Neuron (in vitro differentiated cells): ENCODE measurements around the gene TP73.

Source experiments
- H2AFZ ChIP-seq: one replicate; pipeline ENCODE4 v1.6.1; 2013; ENCODE audit warnings: low read depth, mild to moderate bottlenecking, inconsistent platforms, low read length, moderate library complexity
- H3K27me3 ChIP-seq: one replicate; pipeline ENCODE4 v1.6.1; 2013; ENCODE audit warnings: low read length; ENCODE audit not compliant: insufficient read depth
- H3K36me3 ChIP-seq: one replicate; pipeline ENCODE4 v1.6.1; 2013; ENCODE audit warnings: low read length; ENCODE audit not compliant: insufficient read depth
- H3K4me1 ChIP-seq: one replicate; pipeline ENCODE4 v1.6.1; 2013; ENCODE audit warnings: low read length; ENCODE audit not compliant: insufficient read depth
- H3K4me3 ChIP-seq: 2 replicates; pipeline ENCODE4 v1.5.1; 2013; ENCODE audit warnings: mild to moderate bottlenecking, low read length, moderate library complexity
- H3K9me3 ChIP-seq: one replicate; pipeline ENCODE4 v1.6.1; 2013; ENCODE audit warnings: low read length

TP73 gene

DNA sequence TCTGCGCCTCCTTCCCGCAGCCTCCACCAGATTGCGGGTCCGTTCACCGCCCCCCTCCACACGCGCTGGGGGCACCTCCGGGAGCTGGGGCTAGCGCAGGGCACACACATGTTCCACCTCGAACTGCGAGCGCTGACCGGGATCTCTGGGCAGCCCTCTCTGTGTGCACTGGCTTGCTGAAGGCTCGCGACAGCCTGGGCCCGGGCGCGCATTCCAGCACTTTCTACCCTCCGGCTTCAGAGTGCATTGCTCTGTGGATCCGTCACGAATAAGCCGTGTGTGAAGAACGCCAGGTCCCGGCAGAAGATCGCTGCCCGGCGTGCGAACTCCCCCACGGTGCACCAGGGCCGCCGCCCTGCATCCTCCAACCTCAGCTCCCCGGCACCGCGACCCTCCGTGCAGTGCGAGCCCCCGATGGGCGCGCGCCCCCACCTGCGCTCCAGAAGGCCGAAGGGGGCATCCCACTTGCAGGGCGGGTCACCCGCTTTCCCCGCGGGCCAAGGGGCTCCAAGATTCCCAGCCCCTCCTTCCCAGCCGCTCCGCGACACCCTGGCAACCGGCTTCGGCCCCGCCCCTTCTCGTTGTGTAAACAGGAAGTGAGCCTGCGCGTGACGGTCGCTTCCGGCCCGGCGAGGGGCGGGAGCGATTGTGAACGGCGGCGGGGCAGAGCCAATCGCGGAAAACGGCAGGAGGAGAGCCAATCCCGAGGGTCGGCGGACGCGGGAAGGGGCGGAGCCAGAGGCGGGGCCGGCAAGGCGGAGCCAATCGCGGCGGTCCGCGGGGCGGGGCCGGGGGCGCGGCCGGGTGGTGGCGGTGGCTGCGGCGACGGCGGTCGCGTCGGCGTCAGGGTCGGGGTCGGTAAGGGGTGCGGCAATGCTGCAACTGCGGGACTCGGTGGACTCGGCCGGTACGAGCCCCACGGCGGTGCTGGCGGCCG is 27.8 kb upstream of the TP73 start, which contains the start of gene TPRG1L:
TPRG1L (plus strand) TSS at position 816 of the 937 bp plus-strand sequence; CDS start at position 874, 58 bp downstream.
- Histone ChIP-seq H3K9me3 (no peaks in the 10 kb centered on the region), H3K4me3 (peak within 1 kb of the TSS; percentile 87), H3K27me3 (no peaks in the 10 kb centered on the region), H3K36me3 (peaks cover 22% of the 10 kb centered on the region), H3K4me1 (peaks cover 20% of the 10 kb centered on the region), H2AFZ (peak within 1 kb of the TSS; percentile 86)

DNA sequence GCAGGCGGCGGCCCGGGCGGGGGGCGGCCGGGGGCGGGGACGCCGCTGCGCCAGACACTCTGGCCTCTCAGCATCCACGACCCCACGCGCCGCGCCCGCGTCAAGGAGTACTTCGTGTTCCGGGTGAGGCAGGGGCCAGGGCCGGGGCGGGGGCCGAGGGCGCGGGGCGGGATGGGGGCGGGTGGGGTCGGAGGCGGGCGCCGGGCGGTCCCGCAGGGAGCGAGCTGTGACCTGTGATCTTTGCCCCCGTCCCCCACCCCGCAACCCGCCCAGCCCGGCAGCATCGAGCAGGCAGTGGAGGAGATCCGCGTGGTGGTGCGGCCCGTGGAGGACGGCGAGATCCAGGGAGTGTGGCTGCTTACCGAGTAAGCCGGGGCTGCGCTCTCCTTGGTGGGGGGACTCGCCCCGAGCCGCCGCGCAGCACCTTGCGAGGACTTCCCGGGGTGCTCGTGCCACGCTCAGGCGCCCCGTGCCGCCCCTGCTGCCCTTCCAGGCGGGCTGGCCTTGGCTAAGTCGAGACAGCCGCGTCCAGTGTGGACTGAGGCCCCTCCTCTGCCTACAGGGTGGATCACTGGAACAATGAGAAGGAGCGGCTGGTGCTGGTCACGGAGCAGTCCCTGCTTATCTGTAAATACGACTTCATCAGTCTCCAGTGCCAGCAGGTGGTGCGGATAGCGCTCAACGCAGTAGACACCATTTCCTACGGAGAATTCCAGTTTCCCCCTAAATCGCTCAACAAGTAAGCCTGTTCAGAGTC is 27.0 kb upstream of the TP73 start:
- Histone ChIP-seq H3K9me3 (no peaks in the 10 kb centered on the region), H3K4me1 (peaks cover 20% of the 10 kb centered on the region), H3K4me3 (peak overlapping the region; percentile 87), H2AFZ (no peak overlapping the region), H3K36me3 (peaks cover 30% of the 10 kb centered on the region), H3K27me3 (no peaks in the 10 kb centered on the region)

DNA sequence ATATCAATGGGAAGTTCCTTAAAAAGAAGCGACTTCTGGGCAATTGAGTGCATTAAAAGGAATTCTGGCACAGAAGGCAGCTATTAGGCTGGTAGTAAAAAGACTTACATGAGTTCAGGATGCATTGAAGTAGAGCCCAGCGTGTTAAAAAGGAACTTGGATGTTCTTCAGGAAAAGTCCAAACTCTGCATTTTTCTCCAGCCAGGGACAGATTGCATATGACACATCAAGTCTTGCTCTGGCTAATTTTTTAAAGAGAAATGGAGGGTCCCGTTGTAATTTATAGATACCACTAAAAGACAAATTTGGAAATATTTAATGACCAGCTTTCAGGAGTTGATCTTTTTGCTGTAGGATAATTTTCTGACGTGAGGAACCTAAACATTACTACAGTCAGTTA is 26.3 kb upstream of the TP73 start:
- H3K36me3 ChIP-seq = peaks cover 30% of the 10 kb centered on the region
- no peaks in the 10 kb centered on the region for H3K9me3 ChIP-seq
- H3K4me1 ChIP-seq = peaks cover 20% of the 10 kb centered on the region
- H2AFZ ChIP-seq = no peak overlapping the region
- H3K27me3 ChIP-seq = no peaks in the 10 kb centered on the region
- peak overlapping the region; percentile 87 for H3K4me3 ChIP-seq

DNA sequence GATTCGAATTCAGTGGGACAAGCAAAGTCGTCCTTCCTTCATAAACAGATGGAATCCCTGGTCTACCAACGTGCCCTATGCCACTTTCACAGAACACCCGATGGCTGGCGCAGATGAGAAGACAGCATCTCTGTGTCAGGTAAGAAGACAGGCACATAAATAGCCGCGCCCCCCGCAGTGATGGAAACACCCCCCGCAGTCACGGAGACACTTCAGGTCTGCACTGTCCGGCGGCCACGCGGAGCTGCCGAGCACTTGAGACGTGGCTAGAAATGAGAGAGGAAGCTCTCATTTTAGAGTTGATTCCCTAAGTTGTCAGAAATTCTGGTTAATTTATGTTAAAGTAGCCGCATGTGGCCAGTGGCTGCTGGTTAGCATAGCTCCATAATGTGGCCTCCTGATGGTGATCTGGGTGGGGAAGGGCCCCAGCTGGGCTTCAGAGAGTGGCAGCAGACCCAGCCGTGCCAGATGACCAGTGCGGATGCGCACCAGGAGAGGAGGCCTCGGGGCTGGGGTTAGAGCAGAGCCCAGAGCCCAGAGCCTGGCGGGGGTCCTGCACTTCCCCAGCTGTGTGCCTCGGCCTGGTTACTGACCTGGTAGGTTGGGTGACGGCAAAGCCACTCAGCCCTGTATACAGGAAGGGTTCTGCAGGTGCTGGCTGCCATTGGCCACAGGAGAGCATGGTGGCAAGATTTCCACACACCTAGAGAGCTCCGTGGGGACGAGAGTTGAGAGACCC is 24.6 kb upstream of the TP73 start:
- no peak overlapping the region for H2AFZ ChIP-seq
- H3K27me3 ChIP-seq = no peaks in the 10 kb centered on the region
- H3K9me3 ChIP-seq = no peaks in the 10 kb centered on the region
- peaks cover 30% of the 10 kb centered on the region for H3K36me3 ChIP-seq
- no peak overlapping the region for H3K4me3 ChIP-seq
- peaks cover 23% of the 10 kb centered on the region for H3K4me1 ChIP-seq

DNA sequence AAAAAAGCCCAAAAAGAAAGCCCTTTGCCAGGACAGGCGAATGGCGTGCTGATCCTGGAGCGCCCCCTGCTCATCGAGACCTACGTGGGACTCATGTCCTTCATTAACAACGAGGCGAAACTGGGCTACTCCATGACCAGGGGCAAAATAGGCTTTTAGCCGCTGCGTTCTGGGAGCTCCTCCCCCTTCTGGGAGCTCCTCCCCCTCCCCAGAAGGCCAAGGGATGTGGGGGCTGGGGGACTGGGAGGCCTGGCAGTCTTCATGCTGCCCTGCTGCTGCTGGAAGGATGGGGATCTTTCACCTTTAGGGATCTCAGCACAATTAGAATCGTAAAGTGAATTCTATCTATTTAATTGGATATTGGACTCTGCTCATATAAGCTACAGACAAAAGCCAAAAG is 23.9 kb upstream of the TP73 start:
- Histone ChIP-seq H3K4me1 (peaks cover 17% of the 10 kb centered on the region), H3K36me3 (peaks cover 31% of the 10 kb centered on the region), H3K9me3 (no peaks in the 10 kb centered on the region), H3K27me3 (no peaks in the 10 kb centered on the region), H3K4me3 (no peak overlapping the region), H2AFZ (no peak overlapping the region)

DNA sequence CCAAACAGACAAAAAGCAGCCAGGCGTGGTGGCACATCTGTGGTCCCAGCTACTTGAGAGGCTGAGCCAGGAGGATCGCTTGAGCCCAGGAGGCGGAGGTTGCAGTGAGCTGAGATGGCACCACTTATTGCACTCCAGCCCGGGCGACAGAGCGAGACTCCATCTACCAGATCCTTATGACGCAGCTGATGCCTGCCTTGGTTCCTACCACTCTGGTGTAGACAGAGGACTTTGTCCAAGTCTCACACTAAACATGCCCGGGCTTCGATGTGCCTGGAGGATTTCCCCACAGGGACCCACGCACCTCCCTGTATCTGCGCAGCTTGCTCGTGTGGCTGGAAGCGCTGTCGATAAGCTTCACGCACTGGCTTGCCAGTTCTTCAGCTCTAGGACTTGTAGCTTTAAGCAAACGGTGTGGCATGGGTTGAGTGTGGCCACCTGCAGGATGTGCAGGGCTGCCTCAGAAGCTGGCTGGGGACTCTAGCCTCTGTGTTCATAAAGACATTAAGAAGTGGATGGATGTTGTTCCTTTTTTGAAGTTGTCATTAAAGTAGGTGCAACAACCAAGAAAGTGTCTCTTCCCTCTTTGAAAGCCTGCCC is 22.7 kb upstream of the TP73 start:
- H3K27me3 ChIP-seq = no peaks in the 10 kb centered on the region
- no peak overlapping the region for H3K4me3 ChIP-seq
- H3K36me3 ChIP-seq = peaks cover 40% of the 10 kb centered on the region
- H3K4me1 ChIP-seq = peaks cover 12% of the 10 kb centered on the region
- no peaks in the 10 kb centered on the region for H3K9me3 ChIP-seq
- H2AFZ ChIP-seq = no peak overlapping the region

DNA sequence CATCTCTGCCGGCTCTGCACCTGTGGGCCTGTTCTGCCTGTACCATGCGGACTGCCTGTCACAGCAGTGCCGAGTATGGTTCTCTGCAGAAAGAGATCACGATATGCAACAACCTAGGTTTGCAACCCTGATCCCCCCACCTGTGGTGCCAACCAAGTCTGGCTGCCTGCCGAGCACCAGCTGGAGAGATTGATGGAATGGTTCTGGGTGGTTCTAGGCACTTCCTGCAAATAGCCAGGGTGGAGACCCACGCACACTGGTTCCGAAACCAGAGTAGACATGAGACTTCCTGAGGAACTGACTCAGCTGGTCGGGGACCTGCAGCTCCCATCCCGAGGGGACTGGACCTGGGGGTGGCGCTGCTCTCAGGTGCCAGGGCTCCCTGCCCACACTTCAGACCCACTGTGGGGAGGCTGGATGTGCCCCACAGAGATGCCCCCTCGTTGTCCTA is 22.1 kb upstream of the TP73 start:
- peaks cover 45% of the 10 kb centered on the region for H3K36me3 ChIP-seq

DNA sequence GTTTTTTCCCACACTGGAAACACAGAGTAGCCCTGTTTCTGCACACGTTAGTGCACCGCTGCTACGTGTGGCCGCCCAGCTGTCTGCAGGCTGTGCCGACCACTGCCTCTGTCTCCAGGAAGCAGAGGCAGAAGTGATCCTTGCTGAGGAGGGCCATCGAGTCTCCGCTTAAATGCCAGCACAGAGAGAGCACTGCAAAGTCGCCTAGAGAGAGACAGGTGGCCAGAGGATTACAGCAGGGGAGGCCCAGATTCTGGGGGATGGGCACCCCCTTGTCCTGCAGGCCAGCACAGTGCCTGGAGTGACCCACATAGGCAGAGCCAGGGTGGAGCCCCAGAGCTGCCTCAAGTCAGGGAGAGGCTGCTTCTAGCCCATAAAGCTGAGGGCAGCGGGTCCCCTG is 21.4 kb upstream of the TP73 start:
- H3K27me3 ChIP-seq = no peaks in the 10 kb centered on the region
- peaks cover 50% of the 10 kb centered on the region for H3K36me3 ChIP-seq
- no peak overlapping the region for H3K4me3 ChIP-seq
- H3K9me3 ChIP-seq = no peaks in the 10 kb centered on the region
- no peak overlapping the region for H2AFZ ChIP-seq
- peaks cover 6% of the 10 kb centered on the region for H3K4me1 ChIP-seq

More for the DNA sequence above, 22.1 kb upstream of the TP73 start:
- H3K27me3 ChIP-seq = no peaks in the 10 kb centered on the region
- H3K9me3 ChIP-seq = no peaks in the 10 kb centered on the region
- H3K4me3 ChIP-seq = no peak overlapping the region
- no peak overlapping the region for H2AFZ ChIP-seq
- H3K4me1 ChIP-seq = peaks cover 12% of the 10 kb centered on the region

DNA sequence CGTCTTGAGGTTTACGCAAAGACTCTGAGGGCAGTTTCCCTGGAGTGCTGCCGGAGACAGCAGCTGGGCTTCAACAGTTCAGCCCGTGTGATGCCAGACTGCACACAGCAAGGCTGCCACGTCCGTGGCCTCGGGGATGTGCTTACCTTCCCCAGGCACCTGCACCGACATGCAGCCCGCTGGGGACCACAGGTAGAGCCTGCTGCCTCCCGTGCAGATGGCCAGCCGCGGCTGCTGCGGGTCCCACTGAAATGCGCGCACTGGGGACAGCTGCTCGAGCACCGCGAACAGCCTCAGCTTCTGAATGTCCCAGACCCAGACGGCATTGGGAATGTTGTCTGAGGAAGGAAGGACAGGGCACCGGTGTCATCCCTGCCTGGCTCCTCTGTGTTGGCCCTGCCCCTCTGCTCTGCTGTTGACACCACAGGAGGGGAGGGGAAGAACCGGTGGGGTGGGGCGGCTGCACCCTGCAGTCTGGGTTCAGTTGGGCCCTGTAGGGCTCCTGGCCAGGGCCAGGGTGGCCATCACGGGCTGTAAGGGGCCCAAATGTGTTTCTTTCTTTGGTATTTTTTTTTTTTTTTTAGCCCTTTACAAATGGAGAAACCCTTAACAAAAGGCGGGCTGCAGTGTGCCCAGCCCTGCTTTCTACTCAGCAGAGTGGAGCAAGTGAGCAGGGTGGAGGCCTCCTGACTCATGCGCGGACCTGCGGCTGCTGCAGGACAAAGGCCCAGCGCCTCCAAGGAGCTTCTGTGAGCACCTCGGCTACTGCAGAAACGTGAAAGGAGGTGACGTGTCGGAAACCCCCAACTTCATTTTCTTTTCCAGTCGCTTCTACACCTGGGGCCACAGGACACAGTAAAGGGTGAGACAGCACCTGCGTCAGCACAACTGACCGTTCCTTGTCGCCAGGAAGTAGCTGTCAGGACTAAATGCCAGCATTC is 20.7 kb upstream of the TP73 start:
- Histone ChIP-seq H2AFZ (no peak overlapping the region), H3K9me3 (no peaks in the 10 kb centered on the region), H3K27me3 (no peaks in the 10 kb centered on the region), H3K4me1 (peaks cover 3% of the 10 kb centered on the region), H3K36me3 (peaks cover 57% of the 10 kb centered on the region), H3K4me3 (no peak overlapping the region)

DNA sequence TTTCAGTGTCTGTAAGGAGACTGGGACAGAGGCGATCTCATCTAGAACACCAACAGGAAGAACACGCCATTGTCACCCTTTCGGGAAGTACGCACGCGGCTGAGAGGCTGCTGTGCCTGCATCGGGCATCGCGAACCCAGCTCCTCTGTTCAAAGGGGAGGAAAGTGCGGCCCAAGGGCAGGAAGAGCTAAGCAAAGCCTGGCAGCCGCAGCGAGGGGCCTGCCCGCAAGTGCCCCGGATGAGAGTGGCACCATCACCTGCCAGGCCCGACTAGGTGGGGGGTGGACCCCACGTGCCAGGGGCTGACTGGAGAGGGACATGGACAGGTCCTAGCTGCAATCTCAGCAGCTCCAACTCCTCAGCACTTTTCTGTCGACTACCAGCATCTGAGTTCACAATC is 20.0 kb upstream of the TP73 start:
- no peaks in the 10 kb centered on the region for H3K27me3 ChIP-seq
- no peak overlapping the region for H2AFZ ChIP-seq
- peaks cover 3% of the 10 kb centered on the region for H3K4me1 ChIP-seq
- H3K9me3 ChIP-seq = no peaks in the 10 kb centered on the region
- no peak overlapping the region for H3K4me3 ChIP-seq
- peaks cover 62% of the 10 kb centered on the region for H3K36me3 ChIP-seq

DNA sequence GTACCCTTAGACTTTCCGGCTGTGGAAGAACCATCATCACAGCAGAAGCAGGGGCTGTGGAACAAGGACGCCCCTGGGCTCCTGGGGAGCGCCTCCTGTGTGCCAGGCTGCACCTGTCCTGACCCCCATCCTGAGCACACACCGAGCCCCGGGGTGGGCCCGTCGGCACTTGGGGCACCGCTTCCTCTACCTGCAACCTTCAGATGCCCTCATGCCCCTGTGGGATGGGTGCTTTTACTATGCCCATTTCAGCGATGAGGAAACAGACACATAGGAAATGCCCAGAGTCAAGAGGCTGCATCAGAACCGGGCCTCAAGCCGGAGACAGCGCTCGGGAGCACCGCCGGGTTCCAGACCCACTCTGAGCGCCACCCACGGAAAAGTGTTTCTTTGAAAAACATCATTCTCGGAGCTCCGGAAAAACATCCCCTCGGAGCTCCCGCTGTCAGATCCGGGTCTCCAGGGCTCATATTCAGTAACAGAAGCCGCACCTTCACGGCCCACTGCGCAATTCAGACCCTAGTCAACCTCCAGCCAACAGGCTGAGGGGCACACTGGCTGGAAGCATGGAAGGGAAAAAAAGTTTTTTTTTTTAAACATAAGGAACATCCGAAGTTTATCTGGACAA is 19.5 kb upstream of the TP73 start:
- H3K4me3 ChIP-seq = no peak overlapping the region
- H3K36me3 ChIP-seq = peaks cover 58% of the 10 kb centered on the region
- H2AFZ ChIP-seq = no peak overlapping the region
- peaks cover 3% of the 10 kb centered on the region for H3K4me1 ChIP-seq
- no peaks in the 10 kb centered on the region for H3K27me3 ChIP-seq
- no peaks in the 10 kb centered on the region for H3K9me3 ChIP-seq
